ENCODE data around the gene KCTD5. TPM values are rescaled to one million over a fixed set of nuclear protein-coding genes. Genes with fewer than 3 reads are reported as not detected.
A peak's percentile ranks its signal among the peaks of the same experiment; 100 is the strongest.
"Not testable (repeated sequence)": the region's sequence is repeated elsewhere in the genome, so short reads cannot be mapped to it uniquely, and the experiment has no call there.

KCTD5 gene
- polyA plus RNA-seq, 1 donor (not counting 4 experiments of a cell fraction or from before 2014, with no cell fraction given) = 29.0 TPM

GRCh38 chr16:2660755-2661373 is 21.5 kb upstream of the KCTD5 start:
- H3K9me1 ChIP-seq (ENCODE audit: control insufficient read depth, extremely low read depth, insufficient read depth, low read length); H2AFZ ChIP-seq (ENCODE audit: control insufficient read depth, low read length); DNase-seq (ENCODE audit: low read depth, low spot score); H3K27me3 ChIP-seq (ENCODE audit: control insufficient read depth, extremely low read depth, insufficient read depth, low read length); H3K4me2 ChIP-seq (ENCODE audit: control insufficient read depth, extremely low read depth, insufficient read depth, low read depth, low read length); H3K9ac ChIP-seq (ENCODE audit: control insufficient read depth, extremely low read depth, insufficient read depth, low read length); H3K36me3 ChIP-seq (ENCODE audit: control insufficient read depth in 2 of 2, extremely low read depth in 1 of 2, insufficient read depth in 2 of 2, low read length in 2 of 2); dilution Hi-C loops (cut with MboI; ENCODE audit: extremely low pct_ligation_motif_present, low sequenced_read_pairs); H3K79me2 ChIP-seq (ENCODE audit: control insufficient read depth, insufficient read depth, low read length); H3K4me3 ChIP-seq (ENCODE audit: control insufficient read depth in 2 of 3, extremely low read depth in 1 of 3, insufficient read depth in 2 of 3, low read depth in 1 of 3, low read length in 3 of 3); H3K27ac ChIP-seq (ENCODE audit: control insufficient read depth, insufficient read depth, low read length); H3K9me3 ChIP-seq (ENCODE audit: control insufficient read depth, low read depth, low read length); H4K20me1 ChIP-seq (ENCODE audit: control insufficient read depth, extremely low read depth, insufficient read depth, low read length); FAIRE-seq: not testable (repeated sequence)
- peaks cover 25% of the 10 kb centered on the region for H3K4me1 ChIP-seq (ENCODE audit: control insufficient read depth, extremely low read depth, insufficient read depth, low read length)
- peak in 2 of 3 experiments; percentile 24 to 53 for TF ChIP-seq CTCF (optimal IDR thresholded peaks at IDR 0.05 in 1 of 3, IDR thresholded peaks at IDR 0.05 in 1 of 3, conservative IDR thresholded peaks at IDR 0.05 in 1 of 3; ENCODE audit: extremely low read depth in 1 of 3, insufficient read depth in 2 of 3, low read length in 3 of 3)

GRCh38 chr16:2663553-2664546 is 18.5 kb upstream of the KCTD5 start:
- Histone ChIP-seq H2AFZ (ENCODE audit: control insufficient read depth, low read length) (peak overlapping the region; percentile 46), H3K36me3 (ENCODE audit: control insufficient read depth in 2 of 2, extremely low read depth in 1 of 2, insufficient read depth in 2 of 2, low read length in 2 of 2) (peaks cover 0 to under 1% of the 10 kb centered on the region in 2 experiments), H3K4me3 (ENCODE audit: control insufficient read depth in 2 of 3, extremely low read depth in 1 of 3, insufficient read depth in 2 of 3, low read depth in 1 of 3, low read length in 3 of 3) (peak overlapping the region; percentile 8 to 32 (median 22)), H3K4me2 (ENCODE audit: control insufficient read depth, extremely low read depth, insufficient read depth, low read depth, low read length) (peak overlapping the region; percentile 89), H3K27ac (ENCODE audit: control insufficient read depth, insufficient read depth, low read length) (peak overlapping the region; percentile 83), H3K9me3 (ENCODE audit: control insufficient read depth, low read depth, low read length) (no peaks in the 10 kb centered on the region), H3K4me1 (ENCODE audit: control insufficient read depth, extremely low read depth, insufficient read depth, low read length) (peaks cover 25% of the 10 kb centered on the region), H3K9me1 (ENCODE audit: control insufficient read depth, extremely low read depth, insufficient read depth, low read length) (no peaks in the 10 kb centered on the region), H3K79me2 (ENCODE audit: control insufficient read depth, insufficient read depth, low read length) (no peaks in the 10 kb centered on the region), H3K27me3 (ENCODE audit: control insufficient read depth, extremely low read depth, insufficient read depth, low read length) (no peaks in the 10 kb centered on the region), H3K9ac (ENCODE audit: control insufficient read depth, extremely low read depth, insufficient read depth, low read length) (peak overlapping the region; percentile 64), H4K20me1 (ENCODE audit: control insufficient read depth, extremely low read depth, insufficient read depth, low read length) (no peaks in the 10 kb centered on the region)
- DNase-seq (ENCODE audit: low read depth, low spot score) (peak; percentile 46), FAIRE-seq (peak; percentile 17)
- TF ChIP-seq CTCF (optimal IDR thresholded peaks at IDR 0.05 in 1 of 3, IDR thresholded peaks at IDR 0.05 in 1 of 3, conservative IDR thresholded peaks at IDR 0.05 in 1 of 3; ENCODE audit: extremely low read depth in 1 of 3, insufficient read depth in 2 of 3, low read length in 3 of 3) = no peak
- dilution Hi-C loops (cut with MboI; ENCODE audit: extremely low pct_ligation_motif_present, low sequenced_read_pairs) = no loop called here

Measured in keratinocyte (primary cell).